Liver (tissue), 9 donors: ENCODE measurements around the gene CMBL. TPM values are rescaled to one million over a fixed set of nuclear protein-coding genes. Genes with fewer than 3 reads are reported as not detected.

Experiments
- DNase-seq: peaks from one replicate; pipeline ENCODE4 v3.0.0-alpha.2; 2017; ENCODE audit warnings: low spot score
- H3K27ac ChIP-seq, 2 donors: one replicate each; pipeline ENCODE4 v1.7.0; 2013; ENCODE audit warnings: inconsistent platforms in 2 of 2, low read length in 2 of 2, control low read depth in 1 of 2, low read depth in 1 of 2, mild to moderate bottlenecking in 1 of 2
- H3K27me3 ChIP-seq, 4 donors: one replicate each; pipeline versions ENCODE4 v1.6.1 to v1.7.0; 2013; ENCODE audit warnings: low read length in 3 of 4, inconsistent platforms in 1 of 4, mild to moderate bottlenecking in 1 of 4, moderate library complexity in 1 of 4; ENCODE audit not compliant: control insufficient read depth in 4 of 4, insufficient read depth in 4 of 4
- H3K36me3 ChIP-seq, 4 donors: one replicate each; pipeline versions ENCODE4 v1.6.1 to v1.7.0; 2013; ENCODE audit warnings: low read length in 3 of 4, mild to moderate bottlenecking in 3 of 4, low read depth in 1 of 4, moderate library complexity in 1 of 4; ENCODE audit not compliant: control insufficient read depth in 4 of 4, insufficient read depth in 3 of 4
- H3K4me1 ChIP-seq, 4 donors: one replicate each; pipeline versions ENCODE4 v1.6.1 to v1.7.0; 2013; ENCODE audit warnings: low read length in 3 of 4, mild to moderate bottlenecking in 3 of 4, moderate library complexity in 1 of 4; ENCODE audit not compliant: control insufficient read depth in 4 of 4, insufficient read depth in 4 of 4
- H3K4me3 ChIP-seq, 3 donors: one replicate each; pipeline versions ENCODE4 v1.6.1 to v1.7.0; 2013; ENCODE audit warnings: low read length in 3 of 3, control low read depth in 1 of 3, low read depth in 1 of 3, mild to moderate bottlenecking in 1 of 3
- H3K9ac ChIP-seq, 2 donors: one replicate each; pipeline ENCODE4 v1.7.0; 2013; ENCODE audit warnings: low read length in 2 of 2, mild to moderate bottlenecking in 2 of 2, moderate library complexity in 2 of 2, control low read depth in 1 of 2, low read depth in 1 of 2
- H3K9me3 ChIP-seq, 4 donors: one replicate each; pipeline versions ENCODE4 v1.6.1 to v1.7.0; 2013; ENCODE audit warnings: low read length in 3 of 4; ENCODE audit not compliant: control insufficient read depth in 4 of 4
- EGR1 ChIP-seq, 2 donors: IDR thresholded peaks; 2 replicates each; pipeline ENCODE4 v1.6.1; 2016 to 2018; ENCODE audit warnings: antibody characterized with exemption in 2 of 2, low read depth in 2 of 2
- FOXA1 ChIP-seq: IDR thresholded peaks from 2 replicates; pipeline ENCODE4 v1.6.1; 2016; ENCODE audit warnings: antibody characterized with exemption
- FOXA2 ChIP-seq: IDR thresholded peaks from 2 replicates; pipeline ENCODE4 v1.6.1; 2016; ENCODE audit warnings: antibody characterized with exemption
- GABPA ChIP-seq, 2 donors: IDR thresholded peaks in 1 of 2; conservative IDR thresholded peaks in 1 of 2; 2 replicates each; pipeline ENCODE4 v1.6.1; 2016; ENCODE audit warnings: antibody characterized with exemption in 2 of 2, mild to moderate bottlenecking in 1 of 2, moderate library complexity in 1 of 2
- HNF4A ChIP-seq, 2 donors: conservative IDR thresholded peaks; 2 replicates each; pipeline ENCODE4 v1.6.1; 2016; ENCODE audit warnings: antibody characterized with exemption in 2 of 2, mild to moderate bottlenecking in 2 of 2
- HNF4G ChIP-seq: IDR thresholded peaks from 2 replicates; pipeline ENCODE4 v1.6.1; 2016; ENCODE audit warnings: antibody characterized with exemption
- JUND ChIP-seq, 2 donors: IDR thresholded peaks; 2 replicates each; pipeline ENCODE4 v1.6.1; 2016; ENCODE audit warnings: antibody characterized with exemption in 2 of 2
- NR2F2 ChIP-seq: IDR thresholded peaks from 2 replicates; pipeline ENCODE4 v1.6.1; 2016; ENCODE audit warnings: antibody characterized with exemption
- RAD21 ChIP-seq, 2 donors: IDR thresholded peaks; 2 replicates each; pipeline ENCODE4 v1.6.1; 2016; ENCODE audit warnings: antibody characterized with exemption in 2 of 2, mild to moderate bottlenecking in 2 of 2
- RXRA ChIP-seq, 2 donors: IDR thresholded peaks; 2 replicates each; pipeline ENCODE4 v1.6.1; 2017 to 2018; ENCODE audit warnings: antibody characterized with exemption in 2 of 2, mild to moderate bottlenecking in 1 of 2
- SP1 ChIP-seq: IDR thresholded peaks from 2 replicates; pipeline ENCODE4 v1.6.1; 2018; ENCODE audit warnings: antibody characterized with exemption, mild to moderate bottlenecking
- TAF1 ChIP-seq: conservative IDR thresholded peaks from 2 replicates; pipeline ENCODE4 v1.6.1; 2016; ENCODE audit warnings: antibody characterized with exemption, mild to moderate bottlenecking
- YY1 ChIP-seq: IDR thresholded peaks from 2 replicates; pipeline ENCODE4 v1.6.1; 2016; ENCODE audit warnings: antibody characterized with exemption, mild to moderate bottlenecking
- WGBS: extraction: QIAGEN DNeasy Blood & Tissue Kit; methylation state at CpG from one replicate; pipeline ENCODE4 v1.1.7; 2013; 5-methylcytosine and 5-hydroxymethylcytosine counted together
- polyA plus RNA-seq, 2 donors: library from polyadenylated mRNA; stranded (reverse) in 1 of 2; unstranded in 1 of 2; fragments of 200-250 nt in 1 of 2; fragments of >200 nt in 1 of 2; fragmentation: Nextera tagmentation in 1 of 2; extraction: Ambion mirVana in 1 of 2; gene quantifications; one replicate each; pipeline versions ENCODE4 v1.2.1 to v1.2.3, GENCODE V29; 2013 to 2015
- total RNA-seq, 2 donors: library from RNA; depleted of rRNA; stranded (reverse); fragments of >200 nt; gene quantifications; one replicate each; pipeline ENCODE4 v1.2.3, GENCODE V29; 2014
- TF ChIP-seq, protein P1 (sequence below): fragments of 150-350 bp; IDR thresholded peaks from 2 replicates; pipeline ENCODE4 v1.5.1; 2017; ENCODE audit warnings: improper control_type of control experiment, low read depth, low read length; ENCODE audit not compliant: missing input control
- TF ChIP-seq, protein P2 (sequence below): IDR thresholded peaks from 2 replicates; pipeline ENCODE4 v1.6.1; 2016; ENCODE audit warnings: antibody characterized with exemption, mild to moderate bottlenecking
- TF ChIP-seq, protein P3 (sequence below): IDR thresholded peaks from 2 replicates; pipeline ENCODE4 v1.6.1; 2016; ENCODE audit warnings: antibody characterized with exemption
- TF ChIP-seq, protein P4 (sequence below): IDR thresholded peaks from 2 replicates; pipeline ENCODE4 v1.6.1; 2016; ENCODE audit warnings: antibody characterized with exemption
- TF ChIP-seq, protein P5 (sequence below): IDR thresholded peaks from 2 replicates; pipeline ENCODE4 v1.6.1; 2016; ENCODE audit warnings: antibody characterized with exemption
- donor health status: healthy.
- donor health status: healthy.
- donor health status: healthy.
- donor health status: healthy.
- donor health status: healthy.

Gene CMBL
- total and polyA plus RNA-seq, 4 donors, result 6.8 to 56.1 (median 41.7) TPM

- no peak overlapping the region for H3K4me3 ChIP-seq
- H3K4me1 ChIP-seq, result peaks cover 1 to 33% (median 26%) of the 10 kb centered on the region in 4 donors
- peaks cover 0 to 13% (median 11%) of the 10 kb centered on the region in 4 donors for H3K36me3 ChIP-seq
- H3K9me3 ChIP-seq, result no peaks in the 10 kb centered on the region
- WGBS, result 25% methylated on average over 13 of the region's 13 CpGs
- peak overlapping the region; percentile 94 to 98 for H3K27ac ChIP-seq
- no peaks in the 10 kb centered on the region for H3K27me3 ChIP-seq
- DNase-seq, result peak; percentile 63
- H3K9ac ChIP-seq, result peak overlapping the region; percentile 17 to 92
- TF ChIP-seq, protein P1, sequence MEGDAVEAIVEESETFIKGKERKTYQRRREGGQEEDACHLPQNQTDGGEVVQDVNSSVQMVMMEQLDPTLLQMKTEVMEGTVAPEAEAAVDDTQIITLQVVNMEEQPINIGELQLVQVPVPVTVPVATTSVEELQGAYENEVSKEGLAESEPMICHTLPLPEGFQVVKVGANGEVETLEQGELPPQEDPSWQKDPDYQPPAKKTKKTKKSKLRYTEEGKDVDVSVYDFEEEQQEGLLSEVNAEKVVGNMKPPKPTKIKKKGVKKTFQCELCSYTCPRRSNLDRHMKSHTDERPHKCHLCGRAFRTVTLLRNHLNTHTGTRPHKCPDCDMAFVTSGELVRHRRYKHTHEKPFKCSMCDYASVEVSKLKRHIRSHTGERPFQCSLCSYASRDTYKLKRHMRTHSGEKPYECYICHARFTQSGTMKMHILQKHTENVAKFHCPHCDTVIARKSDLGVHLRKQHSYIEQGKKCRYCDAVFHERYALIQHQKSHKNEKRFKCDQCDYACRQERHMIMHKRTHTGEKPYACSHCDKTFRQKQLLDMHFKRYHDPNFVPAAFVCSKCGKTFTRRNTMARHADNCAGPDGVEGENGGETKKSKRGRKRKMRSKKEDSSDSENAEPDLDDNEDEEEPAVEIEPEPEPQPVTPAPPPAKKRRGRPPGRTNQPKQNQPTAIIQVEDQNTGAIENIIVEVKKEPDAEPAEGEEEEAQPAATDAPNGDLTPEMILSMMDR, result no peak
- TF ChIP-seq, protein P2, sequence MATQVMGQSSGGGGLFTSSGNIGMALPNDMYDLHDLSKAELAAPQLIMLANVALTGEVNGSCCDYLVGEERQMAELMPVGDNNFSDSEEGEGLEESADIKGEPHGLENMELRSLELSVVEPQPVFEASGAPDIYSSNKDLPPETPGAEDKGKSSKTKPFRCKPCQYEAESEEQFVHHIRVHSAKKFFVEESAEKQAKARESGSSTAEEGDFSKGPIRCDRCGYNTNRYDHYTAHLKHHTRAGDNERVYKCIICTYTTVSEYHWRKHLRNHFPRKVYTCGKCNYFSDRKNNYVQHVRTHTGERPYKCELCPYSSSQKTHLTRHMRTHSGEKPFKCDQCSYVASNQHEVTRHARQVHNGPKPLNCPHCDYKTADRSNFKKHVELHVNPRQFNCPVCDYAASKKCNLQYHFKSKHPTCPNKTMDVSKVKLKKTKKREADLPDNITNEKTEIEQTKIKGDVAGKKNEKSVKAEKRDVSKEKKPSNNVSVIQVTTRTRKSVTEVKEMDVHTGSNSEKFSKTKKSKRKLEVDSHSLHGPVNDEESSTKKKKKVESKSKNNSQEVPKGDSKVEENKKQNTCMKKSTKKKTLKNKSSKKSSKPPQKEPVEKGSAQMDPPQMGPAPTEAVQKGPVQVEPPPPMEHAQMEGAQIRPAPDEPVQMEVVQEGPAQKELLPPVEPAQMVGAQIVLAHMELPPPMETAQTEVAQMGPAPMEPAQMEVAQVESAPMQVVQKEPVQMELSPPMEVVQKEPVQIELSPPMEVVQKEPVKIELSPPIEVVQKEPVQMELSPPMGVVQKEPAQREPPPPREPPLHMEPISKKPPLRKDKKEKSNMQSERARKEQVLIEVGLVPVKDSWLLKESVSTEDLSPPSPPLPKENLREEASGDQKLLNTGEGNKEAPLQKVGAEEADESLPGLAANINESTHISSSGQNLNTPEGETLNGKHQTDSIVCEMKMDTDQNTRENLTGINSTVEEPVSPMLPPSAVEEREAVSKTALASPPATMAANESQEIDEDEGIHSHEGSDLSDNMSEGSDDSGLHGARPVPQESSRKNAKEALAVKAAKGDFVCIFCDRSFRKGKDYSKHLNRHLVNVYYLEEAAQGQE, result peak; percentile 63
- TF ChIP-seq GABPA (IDR thresholded peaks at IDR 0.05 in 1 of 2, conservative IDR thresholded peaks at IDR 0.05 in 1 of 2) (no peak), RAD21 (IDR thresholded peaks at IDR 0.05) (peak; percentile 31 to 55), HNF4G (no peak), JUND (IDR thresholded peaks at IDR 0.05) (peak in 1 of 2 donors; percentile 19), HNF4A (conservative IDR thresholded peaks at IDR 0.05) (peak; percentile 52 to 74), RXRA (IDR thresholded peaks at IDR 0.05) (peak; percentile 60 to 81), TAF1 (no peak), EGR1 (IDR thresholded peaks at IDR 0.05; ENCODE audit: low read depth in 2 of 2) (peak in 1 of 2 donors; percentile 61), FOXA1 (peak; percentile 20), SP1 (peak; percentile 61), NR2F2 (no peak), YY1 (peak; percentile 71), FOXA2 (peak; percentile 31)
- TF ChIP-seq, protein P3, sequence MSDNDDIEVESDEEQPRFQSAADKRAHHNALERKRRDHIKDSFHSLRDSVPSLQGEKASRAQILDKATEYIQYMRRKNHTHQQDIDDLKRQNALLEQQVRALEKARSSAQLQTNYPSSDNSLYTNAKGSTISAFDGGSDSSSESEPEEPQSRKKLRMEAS, result peak; percentile 68
- TF ChIP-seq, protein P4, sequence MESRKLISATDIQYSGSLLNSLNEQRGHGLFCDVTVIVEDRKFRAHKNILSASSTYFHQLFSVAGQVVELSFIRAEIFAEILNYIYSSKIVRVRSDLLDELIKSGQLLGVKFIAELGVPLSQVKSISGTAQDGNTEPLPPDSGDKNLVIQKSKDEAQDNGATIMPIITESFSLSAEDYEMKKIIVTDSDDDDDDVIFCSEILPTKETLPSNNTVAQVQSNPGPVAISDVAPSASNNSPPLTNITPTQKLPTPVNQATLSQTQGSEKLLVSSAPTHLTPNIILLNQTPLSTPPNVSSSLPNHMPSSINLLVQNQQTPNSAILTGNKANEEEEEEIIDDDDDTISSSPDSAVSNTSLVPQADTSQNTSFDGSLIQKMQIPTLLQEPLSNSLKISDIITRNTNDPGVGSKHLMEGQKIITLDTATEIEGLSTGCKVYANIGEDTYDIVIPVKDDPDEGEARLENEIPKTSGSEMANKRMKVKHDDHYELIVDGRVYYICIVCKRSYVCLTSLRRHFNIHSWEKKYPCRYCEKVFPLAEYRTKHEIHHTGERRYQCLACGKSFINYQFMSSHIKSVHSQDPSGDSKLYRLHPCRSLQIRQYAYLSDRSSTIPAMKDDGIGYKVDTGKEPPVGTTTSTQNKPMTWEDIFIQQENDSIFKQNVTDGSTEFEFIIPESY, result peak; percentile 72
- TF ChIP-seq, protein P5, sequence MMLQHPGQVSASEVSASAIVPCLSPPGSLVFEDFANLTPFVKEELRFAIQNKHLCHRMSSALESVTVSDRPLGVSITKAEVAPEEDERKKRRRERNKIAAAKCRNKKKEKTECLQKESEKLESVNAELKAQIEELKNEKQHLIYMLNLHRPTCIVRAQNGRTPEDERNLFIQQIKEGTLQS, result no peak
Measured at GRCh38 chr5:10288592-10289219, 19.0 kb downstream of the CMBL start.
